ENCODE measurements around the gene DRICH1.
"Not testable (repeated sequence)": the region's sequence is repeated elsewhere in the genome, so short reads cannot be mapped to it uniquely, and the experiment has no call there.

DRICH1 gene

GRCh38 chr22:23565305-23565914 is 66.7 kb downstream of the DRICH1 start:
- peak; percentile 39 for DNase-seq

GRCh38 chr22:23564276-23564675 is 67.8 kb downstream of the DRICH1 start:
- no peak for DNase-seq

GRCh38 chr22:23563111-23563510 is 69.0 kb downstream of the DRICH1 start:
- DNase-seq = no peak

GRCh38 chr22:23562186-23562585 is 69.9 kb downstream of the DRICH1 start:
- DNase-seq = no peak

GRCh38 chr22:23561025-23561510 is 71.1 kb downstream of the DRICH1 start:
- DNase-seq = not testable (repeated sequence)

- DNase-seq = not testable (repeated sequence)
Measured at GRCh38 chr22:23560215-23560614, 71.9 kb downstream of the DRICH1 start.
